B cell (primary cell): Measurements from ENCODE around the gene DVL1.

Source experiments
- CTCF ChIP-seq: fragments of 200-600 bp; IDR thresholded peaks from one replicate; pipeline ENCODE4 v1.8.0; 2022; ENCODE audit warnings: antibody characterized with exemption, mild to moderate bottlenecking
- EZH2 ChIP-seq: IDR thresholded peaks from 2 replicates; pipeline ENCODE4 v1.6.1; 2012; ENCODE audit warnings: borderline replicate concordance, low read depth, mild to moderate bottlenecking, moderate library complexity, low read length; ENCODE audit not compliant: insufficient read depth, poor library complexity, severe bottlenecking

- TF ChIP-seq CTCF (no peak), EZH2 (no peak)
Measured at GRCh38 chr1:1370771-1371300, 21.6 kb upstream of the DVL1 start.
